GM23248 (cell line): ENCODE data around the gene TMEM254.

Experiments used
- EZH2 ChIP-seq: fragments of 200-600 bp; sonication (generic); IDR thresholded peaks from 2 replicates; pipeline ENCODE4 v1.6.1; 2018; ENCODE audit warnings: antibody characterized with exemption, mild to moderate bottlenecking; ENCODE audit not compliant: insufficient read depth, poor library complexity, severe bottlenecking
- EZH2phosphoT487 ChIP-seq: fragments of 200-600 bp; sonication (generic); IDR thresholded peaks from 2 replicates; pipeline ENCODE4 v1.6.1; 2018; ENCODE audit warnings: antibody characterized with exemption, moderate library complexity, mild to moderate bottlenecking, low read depth; ENCODE audit not compliant: insufficient read depth

DNA sequence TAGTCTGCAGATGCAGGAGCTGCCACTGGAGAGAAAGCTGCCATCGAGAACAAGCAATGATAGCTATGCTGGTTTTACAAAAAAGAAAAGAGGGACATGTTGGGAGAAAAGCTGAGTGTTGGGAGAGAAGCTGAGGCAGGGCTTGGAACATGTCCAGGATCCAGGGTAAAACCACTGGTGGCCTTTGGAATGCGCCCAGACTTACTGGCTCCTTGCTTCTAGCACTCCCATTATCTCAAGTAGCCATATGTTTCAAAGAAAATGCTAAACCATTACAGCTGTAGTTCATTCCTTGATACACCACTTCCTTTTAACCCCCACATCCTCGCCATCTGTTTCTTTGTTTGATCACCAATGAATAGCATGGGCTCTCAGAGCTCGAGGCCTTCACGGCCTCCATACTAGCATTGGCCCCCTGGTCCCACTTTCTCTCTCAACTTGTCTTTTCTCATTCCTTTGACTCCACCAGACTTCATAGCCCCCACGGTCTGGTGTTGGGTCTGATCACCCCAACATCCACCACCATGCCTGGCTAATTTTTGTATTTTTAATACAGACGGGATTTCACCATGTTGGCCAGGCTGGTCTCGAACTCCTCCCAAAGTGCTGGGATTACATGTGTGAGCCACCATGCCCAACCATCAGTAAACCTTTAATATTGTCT, 30.2 kb downstream of the TMEM254 start:
- TF ChIP-seq EZH2 (no peak), EZH2phosphoT487 (no peak)
